Neural cell (in vitro differentiated cells): Measurements from ENCODE around the gene TGFBR3. TPM values are rescaled to one million over a fixed set of nuclear protein-coding genes. Genes with fewer than 3 reads are reported as not detected.

ENCODE experiments used
- H2AFZ ChIP-seq: fragments of 200-600, 300-800 bp; sonication (generic), shearing (Covaris generic); 2 replicates; pipeline ENCODE4 v1.6.0; 2014; ENCODE audit warnings: low read depth, mild to moderate bottlenecking, antibody characterized with exemption, low read length, moderate library complexity
- H3F3A ChIP-seq: fragments of 200-600 bp; shearing (Covaris generic); 2 replicates; pipeline ENCODE4 v1.6.1; 2016; ENCODE audit warnings: mild to moderate bottlenecking, moderate library complexity, mixed read lengths, antibody characterized with exemption, low read length; ENCODE audit not compliant: insufficient read depth, poor library complexity, severe bottlenecking
- H3K27ac ChIP-seq: fragments of 200-600, 300-800 bp; sonication (generic), shearing (Covaris generic); 2 replicates; pipeline ENCODE4 v1.5.1; 2014; ENCODE audit warnings: mild to moderate bottlenecking, low read length, moderate library complexity
- H3K27me3 ChIP-seq: fragments of 300-800, 200-600 bp; sonication (generic), shearing (Covaris generic); 2 replicates; pipeline ENCODE4 v1.6.0; 2014; ENCODE audit warnings: mild to moderate bottlenecking, low read depth, low read length, moderate library complexity; ENCODE audit not compliant: insufficient read depth
- H3K36me3 ChIP-seq: fragments of 300-800, 200-600 bp; sonication (generic), shearing (Covaris generic); 2 replicates; pipeline ENCODE4 v1.5.1; 2014; ENCODE audit warnings: mild to moderate bottlenecking, antibody characterized with exemption, low read length, moderate library complexity; ENCODE audit not compliant: insufficient read depth
- H3K4me2 ChIP-seq: fragments of 300-800, 200-600 bp; sonication (generic), shearing (Covaris generic); 2 replicates; pipeline ENCODE4 v1.6.0; 2014; ENCODE audit warnings: mild to moderate bottlenecking, low read length
- H3K4me3 ChIP-seq: fragments of 300-800, 200-600 bp; sonication (generic), shearing (Covaris generic); 2 replicates; pipeline ENCODE4 v1.5.1; 2014; ENCODE audit warnings: mild to moderate bottlenecking, low read length, moderate library complexity
- H3K79me2 ChIP-seq: fragments of 200-600 bp; shearing (Covaris generic); replicated peaks from 2 replicates; pipeline ENCODE4 v1.6.0; 2014; ENCODE audit warnings: mild to moderate bottlenecking, low read length, moderate library complexity; ENCODE audit not compliant: insufficient read depth
- H3K9ac ChIP-seq: fragments of 300-800, 200-600 bp; sonication (generic), shearing (Covaris generic); 2 replicates; pipeline ENCODE4 v1.6.1; 2016; ENCODE audit warnings: mild to moderate bottlenecking, low read length, mixed read lengths
- H3K9me2 ChIP-seq: fragments of 200-600 bp; shearing (Covaris generic); 2 replicates; pipeline ENCODE4 v1.6.1; 2016; ENCODE audit warnings: mild to moderate bottlenecking, low read length, mixed read lengths; ENCODE audit not compliant: insufficient read depth
- H3K9me3 ChIP-seq: fragments of 200-600, 300-800 bp; sonication (generic), shearing (Covaris generic); 2 replicates; pipeline ENCODE4 v1.6.1; 2016; ENCODE audit warnings: mild to moderate bottlenecking, mixed run types, low read length, moderate library complexity, mixed read lengths
- H4K20me1 ChIP-seq: fragments of 200-600 bp; shearing (Covaris generic); 2 replicates; pipeline ENCODE4 v1.6.1; 2016; ENCODE audit warnings: mild to moderate bottlenecking, mixed run types; ENCODE audit not compliant: insufficient read depth
- EP300 ChIP-seq: fragments of 450-650 bp; conservative IDR thresholded peaks from 2 replicates; pipeline ENCODE4 v1.6.1; 2014; ENCODE audit warnings: antibody characterized with exemption, mild to moderate bottlenecking, moderate library complexity; ENCODE audit not compliant: poor library complexity, severe bottlenecking
- EZH2 ChIP-seq: fragments of 200-600, 300-800 bp; shearing (Covaris generic), sonication (generic); IDR thresholded peaks from 2 replicates; pipeline ENCODE4 v1.6.1; 2014; ENCODE audit warnings: antibody characterized with exemption, low read length, borderline replicate concordance, mild to moderate bottlenecking; ENCODE audit not compliant: insufficient read depth, poor library complexity, severe bottlenecking
- MXI1 ChIP-seq: fragments of 450-650 bp; conservative IDR thresholded peaks from 2 replicates; pipeline ENCODE4 v1.6.1; 2014; ENCODE audit warnings: antibody characterized with exemption, mild to moderate bottlenecking; ENCODE audit not compliant: poor library complexity, severe bottlenecking
- POLR2AphosphoS5 ChIP-seq: IDR thresholded peaks from 2 replicates; pipeline ENCODE4 v1.6.1; 2012
- RAD21 ChIP-seq: fragments of 450-650 bp; conservative IDR thresholded peaks from 2 replicates; pipeline ENCODE4 v1.6.1; 2014; ENCODE audit warnings: antibody characterized with exemption, mild to moderate bottlenecking, moderate library complexity
- SMC3 ChIP-seq: fragments of 450-650 bp; conservative IDR thresholded peaks from 2 replicates; pipeline ENCODE4 v1.6.1; 2014; ENCODE audit warnings: antibody characterized with exemption, mild to moderate bottlenecking, moderate library complexity; ENCODE audit not compliant: poor library complexity
- TAF1 ChIP-seq: IDR thresholded peaks from 2 replicates; pipeline ENCODE4 v1.6.1; 2012; ENCODE audit warnings: low read depth
- polyA plus RNA-seq: library from polyadenylated mRNA; depleted of rRNA; stranded (reverse); fragments of >200 nt; gene quantifications from 2 replicates; pipeline ENCODE4 v1.2.3, GENCODE V29; 2014
- TF ChIP-seq, protein P1 (sequence below): IDR thresholded peaks from 2 replicates; pipeline ENCODE4 v1.6.1; 2012; ENCODE audit warnings: borderline replicate concordance
- TF ChIP-seq, protein P2 (sequence below): fragments of 450-650 bp; IDR thresholded peaks from 2 replicates; pipeline ENCODE4 v1.5.1; 2014; ENCODE audit warnings: antibody characterized with exemption, mild to moderate bottlenecking, moderate library complexity; ENCODE audit not compliant: poor library complexity, severe bottlenecking

Gene TGFBR3
- polyA plus RNA-seq, 1 donor from 2014 or later: 0.25 TPM

DNA sequence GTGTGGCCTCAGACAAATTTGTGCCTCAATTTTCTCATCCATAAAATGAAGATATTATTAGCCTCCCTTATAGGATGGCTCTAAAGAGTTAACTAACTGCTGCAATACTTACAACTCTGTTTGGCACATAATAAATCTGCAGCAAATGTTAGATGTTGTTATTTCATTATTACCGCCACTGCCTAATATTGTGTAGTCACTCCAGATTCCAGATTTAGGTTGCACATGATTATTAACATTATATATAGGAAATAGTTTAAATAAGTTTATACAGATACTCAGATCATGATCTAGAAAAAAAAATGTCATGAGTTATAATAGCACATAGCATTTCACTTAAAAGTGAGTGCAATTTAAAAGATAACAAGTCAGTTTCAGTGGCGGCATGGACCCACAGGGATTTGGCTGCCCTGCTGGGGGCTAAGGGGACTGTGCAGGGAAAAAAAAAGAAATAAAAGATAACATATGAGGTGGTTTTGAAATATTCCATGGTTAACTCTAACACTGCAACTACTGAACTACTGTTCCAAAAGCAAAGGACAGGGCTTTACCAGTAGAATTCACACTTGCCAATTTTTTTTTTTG lies 170.4 kb downstream of the TGFBR3 start:
- Histone ChIP-seq H4K20me1 (no peaks in the 10 kb centered on the region), H3K36me3 (no peaks in the 10 kb centered on the region)

DNA sequence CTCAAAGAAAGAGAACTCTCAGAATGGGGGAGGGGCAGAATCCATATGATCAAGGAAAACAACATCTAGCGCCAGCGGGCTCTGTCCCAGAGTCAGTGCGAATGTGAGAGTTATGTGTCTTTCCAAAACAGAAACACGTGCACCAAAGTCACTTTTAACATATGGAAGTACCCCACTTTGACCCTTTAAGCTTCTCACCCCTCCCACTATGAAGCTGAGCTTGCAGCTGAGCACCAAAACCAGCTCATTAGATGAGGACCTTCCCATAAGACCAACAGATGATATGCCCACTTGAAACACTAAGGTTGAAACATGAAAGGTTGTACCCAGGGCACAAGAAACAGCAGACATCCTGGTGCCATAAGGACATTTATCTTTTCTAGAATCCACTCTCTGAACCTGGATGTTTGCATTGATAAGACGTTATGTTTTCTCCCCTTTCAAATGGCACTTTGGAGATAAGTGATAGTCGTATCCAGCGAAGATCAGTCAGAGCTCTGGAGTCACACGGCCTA lies 171.0 kb downstream of the TGFBR3 start:
- Histone ChIP-seq H3K9me3 (no peaks in the 10 kb centered on the region), H3K4me2 (no peak overlapping the region), H3K27me3 (no peaks in the 10 kb centered on the region), H4K20me1 (no peaks in the 10 kb centered on the region), H3K4me3 (no peak overlapping the region), H3K9me2 (no peaks in the 10 kb centered on the region), H3K27ac (no peak overlapping the region), H3K79me2 (no peaks in the 10 kb centered on the region), H3K9ac (no peak overlapping the region), H2AFZ (no peak overlapping the region), H3K36me3 (no peaks in the 10 kb centered on the region), H3F3A (no peaks in the 10 kb centered on the region)
- TF ChIP-seq EZH2: no peak
- TF ChIP-seq, protein P1, sequence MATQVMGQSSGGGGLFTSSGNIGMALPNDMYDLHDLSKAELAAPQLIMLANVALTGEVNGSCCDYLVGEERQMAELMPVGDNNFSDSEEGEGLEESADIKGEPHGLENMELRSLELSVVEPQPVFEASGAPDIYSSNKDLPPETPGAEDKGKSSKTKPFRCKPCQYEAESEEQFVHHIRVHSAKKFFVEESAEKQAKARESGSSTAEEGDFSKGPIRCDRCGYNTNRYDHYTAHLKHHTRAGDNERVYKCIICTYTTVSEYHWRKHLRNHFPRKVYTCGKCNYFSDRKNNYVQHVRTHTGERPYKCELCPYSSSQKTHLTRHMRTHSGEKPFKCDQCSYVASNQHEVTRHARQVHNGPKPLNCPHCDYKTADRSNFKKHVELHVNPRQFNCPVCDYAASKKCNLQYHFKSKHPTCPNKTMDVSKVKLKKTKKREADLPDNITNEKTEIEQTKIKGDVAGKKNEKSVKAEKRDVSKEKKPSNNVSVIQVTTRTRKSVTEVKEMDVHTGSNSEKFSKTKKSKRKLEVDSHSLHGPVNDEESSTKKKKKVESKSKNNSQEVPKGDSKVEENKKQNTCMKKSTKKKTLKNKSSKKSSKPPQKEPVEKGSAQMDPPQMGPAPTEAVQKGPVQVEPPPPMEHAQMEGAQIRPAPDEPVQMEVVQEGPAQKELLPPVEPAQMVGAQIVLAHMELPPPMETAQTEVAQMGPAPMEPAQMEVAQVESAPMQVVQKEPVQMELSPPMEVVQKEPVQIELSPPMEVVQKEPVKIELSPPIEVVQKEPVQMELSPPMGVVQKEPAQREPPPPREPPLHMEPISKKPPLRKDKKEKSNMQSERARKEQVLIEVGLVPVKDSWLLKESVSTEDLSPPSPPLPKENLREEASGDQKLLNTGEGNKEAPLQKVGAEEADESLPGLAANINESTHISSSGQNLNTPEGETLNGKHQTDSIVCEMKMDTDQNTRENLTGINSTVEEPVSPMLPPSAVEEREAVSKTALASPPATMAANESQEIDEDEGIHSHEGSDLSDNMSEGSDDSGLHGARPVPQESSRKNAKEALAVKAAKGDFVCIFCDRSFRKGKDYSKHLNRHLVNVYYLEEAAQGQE: no peak

More for the DNA sequence above, 170.4 kb downstream of the TGFBR3 start:
- no peaks in the 10 kb centered on the region for H3K9me2 ChIP-seq
- TF ChIP-seq, protein P2, sequence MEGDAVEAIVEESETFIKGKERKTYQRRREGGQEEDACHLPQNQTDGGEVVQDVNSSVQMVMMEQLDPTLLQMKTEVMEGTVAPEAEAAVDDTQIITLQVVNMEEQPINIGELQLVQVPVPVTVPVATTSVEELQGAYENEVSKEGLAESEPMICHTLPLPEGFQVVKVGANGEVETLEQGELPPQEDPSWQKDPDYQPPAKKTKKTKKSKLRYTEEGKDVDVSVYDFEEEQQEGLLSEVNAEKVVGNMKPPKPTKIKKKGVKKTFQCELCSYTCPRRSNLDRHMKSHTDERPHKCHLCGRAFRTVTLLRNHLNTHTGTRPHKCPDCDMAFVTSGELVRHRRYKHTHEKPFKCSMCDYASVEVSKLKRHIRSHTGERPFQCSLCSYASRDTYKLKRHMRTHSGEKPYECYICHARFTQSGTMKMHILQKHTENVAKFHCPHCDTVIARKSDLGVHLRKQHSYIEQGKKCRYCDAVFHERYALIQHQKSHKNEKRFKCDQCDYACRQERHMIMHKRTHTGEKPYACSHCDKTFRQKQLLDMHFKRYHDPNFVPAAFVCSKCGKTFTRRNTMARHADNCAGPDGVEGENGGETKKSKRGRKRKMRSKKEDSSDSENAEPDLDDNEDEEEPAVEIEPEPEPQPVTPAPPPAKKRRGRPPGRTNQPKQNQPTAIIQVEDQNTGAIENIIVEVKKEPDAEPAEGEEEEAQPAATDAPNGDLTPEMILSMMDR: no peak
- no peak for TF ChIP-seq POLR2AphosphoS5
- no peak for TF ChIP-seq SMC3
- TF ChIP-seq TAF1: no peak
- TF ChIP-seq, protein P1: no peak
- TF ChIP-seq MXI1: no peak
- TF ChIP-seq EP300: no peak
- TF ChIP-seq RAD21: no peak
- TF ChIP-seq EZH2: no peak
- H3K9ac ChIP-seq: no peak overlapping the region
- no peak overlapping the region for H2AFZ ChIP-seq
- H3K27me3 ChIP-seq: no peaks in the 10 kb centered on the region
- H3K79me2 ChIP-seq: no peaks in the 10 kb centered on the region
- H3K9me3 ChIP-seq: no peaks in the 10 kb centered on the region
- no peaks in the 10 kb centered on the region for H3F3A ChIP-seq
- H3K4me3 ChIP-seq: no peak overlapping the region
- no peak overlapping the region for H3K27ac ChIP-seq
- H3K4me2 ChIP-seq: no peak overlapping the region
